Measurements from ENCODE around the gene MAMDC2. TPM values are rescaled to one million over a fixed set of nuclear protein-coding genes. Genes with fewer than 3 reads are reported as not detected.

The MAMDC2 gene
- total RNA-seq, 1 donor from 2014 or later = 76.7 TPM

- DNase-seq (ENCODE audit: low spot score) = no peak
- Mint-ChIP-seq H3K27ac (ENCODE audit: unreplicated experiment) (no peak overlapping the region), H3K9me3 (ENCODE audit: low read depth) (no peaks in the 10 kb centered on the region), H3K4me3 (ENCODE audit: unreplicated experiment) (no peak overlapping the region), H3K36me3 (ENCODE audit: low read depth) (peaks cover 3% of the 10 kb centered on the region), H3K27me3 (ENCODE audit: low read depth) (no peaks in the 10 kb centered on the region), H3K4me1 (ENCODE audit: low read depth) (peaks cover 83% of the 10 kb centered on the region)
- no peak for TF ChIP-seq CTCF (IDR thresholded peaks at IDR 0.05)
Measured at GRCh38 chr9:70073193-70073592, 29.5 kb downstream of the MAMDC2 start.

- TF ChIP-seq CTCF (IDR thresholded peaks at IDR 0.05) = no peak
Measured at GRCh38 chr9:70073756-70074155, 30.1 kb downstream of the MAMDC2 start.

GRCh38 chr9:70076678-70077077 lies 33.0 kb downstream of the MAMDC2 start:
- Mint-ChIP-seq H3K9me3 (ENCODE audit: low read depth) (no peaks in the 10 kb centered on the region), H3K27ac (ENCODE audit: unreplicated experiment) (peak overlapping the region; percentile 67), H3K4me3 (ENCODE audit: unreplicated experiment) (no peak overlapping the region), H3K36me3 (ENCODE audit: low read depth) (peaks cover 10% of the 10 kb centered on the region), H3K27me3 (ENCODE audit: low read depth) (no peaks in the 10 kb centered on the region), H3K4me1 (ENCODE audit: low read depth) (peaks cover 67% of the 10 kb centered on the region)
- no peak for DNase-seq (ENCODE audit: low spot score)
- TF ChIP-seq CTCF (IDR thresholded peaks at IDR 0.05) = no peak

More at GRCh38 chr9:70073756-70074155, 30.1 kb downstream of the MAMDC2 start:
- DNase-seq (ENCODE audit: low spot score) = no peak
- H3K27ac Mint-ChIP-seq (ENCODE audit: unreplicated experiment) = no peak overlapping the region
- H3K36me3 Mint-ChIP-seq (ENCODE audit: low read depth) = peaks cover 3% of the 10 kb centered on the region
- no peaks in the 10 kb centered on the region for H3K27me3 Mint-ChIP-seq (ENCODE audit: low read depth)
- H3K9me3 Mint-ChIP-seq (ENCODE audit: low read depth) = no peaks in the 10 kb centered on the region
- H3K4me1 Mint-ChIP-seq (ENCODE audit: low read depth) = peaks cover 78% of the 10 kb centered on the region
- no peak overlapping the region for H3K4me3 Mint-ChIP-seq (ENCODE audit: unreplicated experiment)

GRCh38 chr9:70079417-70080037 lies 35.9 kb downstream of the MAMDC2 start:
- H3K36me3 Mint-ChIP-seq (ENCODE audit: low read depth) = peaks cover 7% of the 10 kb centered on the region
- no peak for TF ChIP-seq CTCF (IDR thresholded peaks at IDR 0.05)
- no peak overlapping the region for H3K4me3 Mint-ChIP-seq (ENCODE audit: unreplicated experiment)
- peaks cover 60% of the 10 kb centered on the region for H3K4me1 Mint-ChIP-seq (ENCODE audit: low read depth)
- no peaks in the 10 kb centered on the region for H3K27me3 Mint-ChIP-seq (ENCODE audit: low read depth)
- no peak overlapping the region for H3K27ac Mint-ChIP-seq (ENCODE audit: unreplicated experiment)
- H3K9me3 Mint-ChIP-seq (ENCODE audit: low read depth) = no peaks in the 10 kb centered on the region
- no peak for DNase-seq (ENCODE audit: low spot score)

GRCh38 chr9:70080481-70081119 lies 37.0 kb downstream of the MAMDC2 start:
- TF ChIP-seq CTCF (IDR thresholded peaks at IDR 0.05) = no peak
- Mint-ChIP-seq H3K4me3 (ENCODE audit: unreplicated experiment) (peak overlapping the region; percentile 8), H3K27ac (ENCODE audit: unreplicated experiment) (peak overlapping the region; percentile 52), H3K27me3 (ENCODE audit: low read depth) (no peaks in the 10 kb centered on the region), H3K36me3 (ENCODE audit: low read depth) (peaks cover 7% of the 10 kb centered on the region), H3K9me3 (ENCODE audit: low read depth) (no peaks in the 10 kb centered on the region), H3K4me1 (ENCODE audit: low read depth) (peaks cover 60% of the 10 kb centered on the region)
- no peak for DNase-seq (ENCODE audit: low spot score)
